HCT116 (cell line): Measurements from ENCODE around the gene TACR2. TPM values are rescaled to one million over a fixed set of nuclear protein-coding genes. Genes with fewer than 3 reads are reported as not detected.

Experiments
- ATAC-seq: fragments of 200-7000 bp; cut with Tn5 transposase; 2 replicates; pipeline ENCODE4 v1.9.1; 2020; ENCODE audit warnings: mild to moderate bottlenecking, moderate library complexity
- BruUV-seq: library from RNA; stranded (reverse); fragments of 400-500 nt; replicated peaks from 2 replicates; lab custom pipeline; 2021; lab: Mats Ljungman, UMichigan
- CTCF ChIA-PET: fragments of 300-600 bp; sonication (Branson Sonifier 250); formaldehyde crosslinking; loops from one replicate; lab custom pipeline; 2021; ENCODE audit warnings: antibody characterized with exemption; lab: Charles Lee
- POLR2A ChIA-PET: fragments of 300-600, 350-600 bp; sonication (Branson Sonifier 250); formaldehyde crosslinking; loops from one replicate; lab custom pipeline; 2021; ENCODE audit warnings: antibody characterized with exemption; lab: Charles Lee
- RAD21 ChIA-PET, 2 experiments: fragments of 300-600 bp; sonication (Branson Sonifier 250); formaldehyde crosslinking; loops; one replicate each; lab custom pipeline; 2023; ENCODE audit warnings: low total read pairs in 2 of 2; ENCODE audit not compliant: uncharacterized antibody in 2 of 2, unreplicated experiment in 2 of 2, low non-redundant PET in 1 of 2; lab: Charles Lee
- DNase-seq: peaks from one replicate; pipeline ENCODE4 v3.0.0-alpha.2; 2010; ENCODE audit warnings: low read depth, low spot score
- H2AFZ ChIP-seq: fragments of 200-600 bp; shearing (Covaris generic), sonication (generic); 2 replicates; pipeline ENCODE4 v1.6.1; 2017; ENCODE audit warnings: low read depth, mixed run types, mixed read lengths, antibody characterized with exemption, low read length; ENCODE audit not compliant: poor library complexity, severe bottlenecking
- H3K27ac ChIP-seq: 2 replicates; pipeline ENCODE4 v1.5.1; 2012; ENCODE audit warnings: low read depth, low read length
- H3K27me3 ChIP-seq: fragments of 200-600 bp; sonication (generic); 2 replicates; pipeline ENCODE4 v1.6.1; 2016; ENCODE audit warnings: mixed run types, low read length, mixed read lengths; ENCODE audit not compliant: insufficient read depth
- H3K36me3 ChIP-seq, 2 experiments: fragments of 200-500 bp in 1 of 2; fragments of 200-600 bp in 1 of 2; sonication (Bioruptor generic) in 1 of 2; sonication (generic) in 1 of 2; 2 replicates each; pipeline versions ENCODE4 v1.5.1 to v1.6.1; 2014 to 2016; ENCODE audit warnings: low read length in 2 of 2, inconsistent platforms in 1 of 2, mixed read lengths in 1 of 2, mixed run types in 1 of 2; ENCODE audit not compliant: insufficient read depth in 2 of 2, control insufficient read depth in 1 of 2
- H3K4me1 ChIP-seq, 2 experiments: fragments of 200-600 bp in 1 of 2; sonication (generic) in 1 of 2; 2 replicates each; pipeline versions ENCODE4 v1.5.1 to v1.6.1; 2012 to 2017; ENCODE audit warnings: low read length in 2 of 2, inconsistent platforms in 1 of 2, mild to moderate bottlenecking in 1 of 2, mixed read lengths in 1 of 2, mixed run types in 1 of 2, moderate library complexity in 1 of 2; ENCODE audit not compliant: insufficient read depth in 2 of 2, control insufficient read depth in 1 of 2
- H3K4me2 ChIP-seq: fragments of 200-600 bp; sonication (generic); 2 replicates; pipeline ENCODE4 v1.6.1; 2017; ENCODE audit warnings: mixed run types, low read length, mixed read lengths
- H3K4me3 ChIP-seq, 2 experiments: fragments of 200-600 bp in 1 of 2; sonication (generic) in 1 of 2; replicated peaks in 1 of 2; 2 replicates each; pipeline ENCODE4 v1.5.1; 2011 to 2016; ENCODE audit warnings: low read length in 2 of 2, control low read depth in 1 of 2, low read depth in 1 of 2, mild to moderate bottlenecking in 1 of 2, mixed read lengths in 1 of 2, mixed run types in 1 of 2
- H3K79me2 ChIP-seq: fragments of 200-600 bp; sonication (generic); 2 replicates; pipeline ENCODE4 v1.6.1; 2017; ENCODE audit warnings: mild to moderate bottlenecking, mixed run types, low read length, moderate library complexity, mixed read lengths; ENCODE audit not compliant: insufficient read depth
- H3K9ac ChIP-seq: fragments of 200-600 bp; sonication (generic); 2 replicates; pipeline ENCODE4 v1.6.1; 2016; ENCODE audit warnings: low read length, mixed read lengths
- H3K9me2 ChIP-seq: fragments of 200-600 bp; sonication (generic), shearing (Covaris generic); 2 replicates; pipeline ENCODE4 v1.6.1; 2017; ENCODE audit warnings: mixed run types, mild to moderate bottlenecking, moderate library complexity; ENCODE audit not compliant: insufficient read depth
- H3K9me3 ChIP-seq, 2 experiments: fragments of 200-500 bp in 1 of 2; fragments of 200-600 bp in 1 of 2; sonication (Bioruptor generic) in 1 of 2; sonication (generic) in 1 of 2; 2 replicates each; pipeline ENCODE4 v1.6.1; 2014 to 2017; ENCODE audit warnings: low read length in 2 of 2, mixed read lengths in 2 of 2, inconsistent platforms in 1 of 2, low read depth in 1 of 2, mild to moderate bottlenecking in 1 of 2, mixed run types in 1 of 2, moderate library complexity in 1 of 2; ENCODE audit not compliant: control insufficient read depth in 1 of 2, insufficient read depth in 1 of 2
- H4K20me1 ChIP-seq: fragments of 200-600 bp; sonication (generic), shearing (Covaris generic); 2 replicates; pipeline ENCODE4 v1.6.1; 2017; ENCODE audit warnings: mixed run types, mild to moderate bottlenecking, moderate library complexity; ENCODE audit not compliant: insufficient read depth
- CBX3 ChIP-seq: IDR thresholded peaks from 2 replicates; pipeline ENCODE4 v1.6.1; 2012; ENCODE audit warnings: low read depth
- EGR1 ChIP-seq: IDR thresholded peaks from 2 replicates; pipeline ENCODE4 v1.6.1; 2012; ENCODE audit warnings: low read depth
- ELF1 ChIP-seq: IDR thresholded peaks from 2 replicates; pipeline ENCODE4 v1.6.1; 2012; ENCODE audit warnings: low read depth, borderline replicate concordance
- EZH2phosphoT487 ChIP-seq: fragments of 200-600 bp; IDR thresholded peaks from 2 replicates; pipeline ENCODE4 v1.6.1; 2018; ENCODE audit warnings: antibody characterized with exemption, borderline replicate concordance
- FOSL1 ChIP-seq: IDR thresholded peaks from 2 replicates; pipeline ENCODE4 v1.6.1; 2012; ENCODE audit warnings: low read depth
- POLR2A ChIP-seq: IDR thresholded peaks from 2 replicates; pipeline ENCODE4 v1.7.0; 2011; ENCODE audit warnings: borderline replicate concordance; ENCODE audit not compliant: insufficient read depth, insufficient read length; ENCODE audit errors: extremely low read depth
- POLR2AphosphoS5 ChIP-seq: IDR thresholded peaks from 2 replicates; pipeline ENCODE4 v1.6.1; 2011; ENCODE audit warnings: mild to moderate bottlenecking, low read depth, low read length, moderate library complexity
- RAD21 ChIP-seq: IDR thresholded peaks from 2 replicates; pipeline ENCODE4 v1.6.1; 2012; ENCODE audit warnings: low read depth, mild to moderate bottlenecking
- SP1 ChIP-seq: IDR thresholded peaks from 2 replicates; pipeline ENCODE4 v1.6.1; 2012; ENCODE audit warnings: low read depth
- SRF ChIP-seq: IDR thresholded peaks from 2 replicates; pipeline ENCODE4 v1.6.1; 2012; ENCODE audit warnings: low read depth
- ZFX ChIP-seq: fragments of 450-650 bp; IDR thresholded peaks from 2 replicates; pipeline ENCODE4 v1.6.1; 2017
- ZNF274 ChIP-seq: fragments of 200-500 bp; sonication (Bioruptor generic); IDR thresholded peaks from 2 replicates; pipeline ENCODE4 v1.6.1; 2014; ENCODE audit warnings: mild to moderate bottlenecking, low read depth, low read length, inconsistent platforms
- intact Hi-C: fragments of 100-400 bp; cut with micrococcal nuclease; formaldehyde crosslinking; loops from 2 replicates; pipeline ENCODE4 v1.10.0; 2022
- total RNA-seq: library from RNA; stranded (reverse); gene quantifications from one replicate; pipeline ENCODE4 v1.2.1, GENCODE V29; 2021; ENCODE audit not compliant: unreplicated experiment
- TF ChIP-seq, protein P1 (sequence below): IDR thresholded peaks from 2 replicates; pipeline ENCODE4 v1.6.1; 2012; ENCODE audit warnings: low read depth
- TF ChIP-seq, protein P2 (sequence below): IDR thresholded peaks from 2 replicates; pipeline ENCODE4 v1.6.1; 2012
- TF ChIP-seq, protein P3 (sequence below): IDR thresholded peaks from 2 replicates; pipeline ENCODE4 v1.6.1; 2012
- TF ChIP-seq, protein P4 (sequence below): IDR thresholded peaks from 2 replicates; pipeline ENCODE4 v1.6.1; 2011; ENCODE audit warnings: mild to moderate bottlenecking, low read length, moderate library complexity; ENCODE audit not compliant: insufficient replicate concordance; ENCODE audit errors: extremely low read depth

The TACR2 gene
- total RNA-seq, 1 experiment from 2014 or later, result not detected

DNA sequence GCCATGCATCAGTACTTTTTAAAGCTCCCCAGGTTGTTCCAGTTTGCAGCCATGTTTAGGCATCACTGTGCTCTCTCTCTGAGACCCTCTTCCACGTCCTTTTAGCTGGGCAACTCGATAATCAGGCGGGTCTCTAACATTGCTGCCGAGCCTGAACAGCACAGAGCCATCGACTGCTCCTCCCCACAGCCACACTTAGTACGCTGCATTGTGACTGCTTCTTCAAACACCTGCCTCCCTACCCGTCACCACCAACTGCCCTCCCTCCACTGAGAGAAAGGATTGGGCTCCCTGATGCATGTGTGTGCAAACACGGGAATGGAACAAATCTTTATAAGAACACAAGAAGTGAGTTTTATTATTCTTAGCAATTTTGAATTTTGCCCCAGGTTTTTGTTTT lies 11.4 kb upstream of the TACR2 start:
- H3K9me3 ChIP-seq, result no peaks in the 10 kb centered on the region
- H3K36me3 ChIP-seq, result no peaks in the 10 kb centered on the region
- no peaks in the 10 kb centered on the region for H3K27me3 ChIP-seq
- no peak overlapping the region for H3K27ac ChIP-seq
- H3K4me1 ChIP-seq, result peaks cover 0 to 15% of the 10 kb centered on the region in 2 experiments; a peak in 1 of 4 replicates
- DNase-seq (no peak), ATAC-seq (no peak)
- intact Hi-C loops, result loop anchor here (10.0 kb wide), 1 partner anchor 287 kb away; no protein-coding TSS in a partner anchor
- no peak overlapping the region for H3K9ac ChIP-seq
- POLR2A ChIA-PET, result no interaction called here
- no peak overlapping the region for H2AFZ ChIP-seq
- TF ChIP-seq EGR1 (no peak), ZFX (no peak), FOSL1 (no peak), CBX3 (no peak), ZNF274 (no peak), SRF (no peak), SP1 (no peak), ELF1 (no peak), RAD21 (no peak), POLR2AphosphoS5 (no peak), POLR2A (no peak), EZH2phosphoT487 (no peak)
- TF ChIP-seq, protein P1, sequence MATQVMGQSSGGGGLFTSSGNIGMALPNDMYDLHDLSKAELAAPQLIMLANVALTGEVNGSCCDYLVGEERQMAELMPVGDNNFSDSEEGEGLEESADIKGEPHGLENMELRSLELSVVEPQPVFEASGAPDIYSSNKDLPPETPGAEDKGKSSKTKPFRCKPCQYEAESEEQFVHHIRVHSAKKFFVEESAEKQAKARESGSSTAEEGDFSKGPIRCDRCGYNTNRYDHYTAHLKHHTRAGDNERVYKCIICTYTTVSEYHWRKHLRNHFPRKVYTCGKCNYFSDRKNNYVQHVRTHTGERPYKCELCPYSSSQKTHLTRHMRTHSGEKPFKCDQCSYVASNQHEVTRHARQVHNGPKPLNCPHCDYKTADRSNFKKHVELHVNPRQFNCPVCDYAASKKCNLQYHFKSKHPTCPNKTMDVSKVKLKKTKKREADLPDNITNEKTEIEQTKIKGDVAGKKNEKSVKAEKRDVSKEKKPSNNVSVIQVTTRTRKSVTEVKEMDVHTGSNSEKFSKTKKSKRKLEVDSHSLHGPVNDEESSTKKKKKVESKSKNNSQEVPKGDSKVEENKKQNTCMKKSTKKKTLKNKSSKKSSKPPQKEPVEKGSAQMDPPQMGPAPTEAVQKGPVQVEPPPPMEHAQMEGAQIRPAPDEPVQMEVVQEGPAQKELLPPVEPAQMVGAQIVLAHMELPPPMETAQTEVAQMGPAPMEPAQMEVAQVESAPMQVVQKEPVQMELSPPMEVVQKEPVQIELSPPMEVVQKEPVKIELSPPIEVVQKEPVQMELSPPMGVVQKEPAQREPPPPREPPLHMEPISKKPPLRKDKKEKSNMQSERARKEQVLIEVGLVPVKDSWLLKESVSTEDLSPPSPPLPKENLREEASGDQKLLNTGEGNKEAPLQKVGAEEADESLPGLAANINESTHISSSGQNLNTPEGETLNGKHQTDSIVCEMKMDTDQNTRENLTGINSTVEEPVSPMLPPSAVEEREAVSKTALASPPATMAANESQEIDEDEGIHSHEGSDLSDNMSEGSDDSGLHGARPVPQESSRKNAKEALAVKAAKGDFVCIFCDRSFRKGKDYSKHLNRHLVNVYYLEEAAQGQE, result no peak
- TF ChIP-seq, protein P2, sequence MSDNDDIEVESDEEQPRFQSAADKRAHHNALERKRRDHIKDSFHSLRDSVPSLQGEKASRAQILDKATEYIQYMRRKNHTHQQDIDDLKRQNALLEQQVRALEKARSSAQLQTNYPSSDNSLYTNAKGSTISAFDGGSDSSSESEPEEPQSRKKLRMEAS, result no peak
- TF ChIP-seq, protein P3, sequence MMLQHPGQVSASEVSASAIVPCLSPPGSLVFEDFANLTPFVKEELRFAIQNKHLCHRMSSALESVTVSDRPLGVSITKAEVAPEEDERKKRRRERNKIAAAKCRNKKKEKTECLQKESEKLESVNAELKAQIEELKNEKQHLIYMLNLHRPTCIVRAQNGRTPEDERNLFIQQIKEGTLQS, result no peak
- TF ChIP-seq, protein P4, sequence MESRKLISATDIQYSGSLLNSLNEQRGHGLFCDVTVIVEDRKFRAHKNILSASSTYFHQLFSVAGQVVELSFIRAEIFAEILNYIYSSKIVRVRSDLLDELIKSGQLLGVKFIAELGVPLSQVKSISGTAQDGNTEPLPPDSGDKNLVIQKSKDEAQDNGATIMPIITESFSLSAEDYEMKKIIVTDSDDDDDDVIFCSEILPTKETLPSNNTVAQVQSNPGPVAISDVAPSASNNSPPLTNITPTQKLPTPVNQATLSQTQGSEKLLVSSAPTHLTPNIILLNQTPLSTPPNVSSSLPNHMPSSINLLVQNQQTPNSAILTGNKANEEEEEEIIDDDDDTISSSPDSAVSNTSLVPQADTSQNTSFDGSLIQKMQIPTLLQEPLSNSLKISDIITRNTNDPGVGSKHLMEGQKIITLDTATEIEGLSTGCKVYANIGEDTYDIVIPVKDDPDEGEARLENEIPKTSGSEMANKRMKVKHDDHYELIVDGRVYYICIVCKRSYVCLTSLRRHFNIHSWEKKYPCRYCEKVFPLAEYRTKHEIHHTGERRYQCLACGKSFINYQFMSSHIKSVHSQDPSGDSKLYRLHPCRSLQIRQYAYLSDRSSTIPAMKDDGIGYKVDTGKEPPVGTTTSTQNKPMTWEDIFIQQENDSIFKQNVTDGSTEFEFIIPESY, result no peak
- H3K4me3 ChIP-seq, result no peak overlapping the region
- BruUV-seq, result no TSS peak
- H4K20me1 ChIP-seq, result no peaks in the 10 kb centered on the region
- CTCF ChIA-PET, result interaction anchor here (2.7 kb wide), 1 partner anchor 78 kb away, joined by 13 read pairs; no protein-coding TSS in a partner anchor
- RAD21 ChIA-PET, result no interaction called here
- H3K79me2 ChIP-seq, result no peaks in the 10 kb centered on the region
- no peak overlapping the region for H3K4me2 ChIP-seq
- H3K9me2 ChIP-seq, result no peaks in the 10 kb centered on the region
